DOHH2 (cell line): ENCODE data around the gene KRTDAP.

Source experiments
- H3F3A ChIP-seq: fragments of 200-600 bp; sonication (generic), shearing (Covaris generic); 2 replicates; pipeline ENCODE4 v1.6.0; 2016; ENCODE audit warnings: antibody characterized with exemption, mild to moderate bottlenecking; ENCODE audit not compliant: control insufficient read depth, insufficient read depth
- H3K27ac ChIP-seq: fragments of 200-600 bp; sonication (generic); 2 replicates; pipeline ENCODE4 v1.5.1; 2014; ENCODE audit warnings: low read depth, mild to moderate bottlenecking, low read length, moderate library complexity
- H3K27me3 ChIP-seq: fragments of 200-600 bp; sonication (generic); 2 replicates; pipeline ENCODE4 v1.6.1; 2014; ENCODE audit warnings: mild to moderate bottlenecking, low read length, mixed read lengths; ENCODE audit not compliant: control insufficient read depth
- H3K36me3 ChIP-seq: fragments of 200-600 bp; sonication (generic); 2 replicates; pipeline ENCODE4 v1.6.1; 2014; ENCODE audit warnings: mild to moderate bottlenecking, low read length, moderate library complexity, mixed read lengths; ENCODE audit not compliant: control insufficient read depth
- H3K4me1 ChIP-seq: fragments of 200-600 bp; sonication (generic); 2 replicates; pipeline ENCODE4 v1.6.1; 2014; ENCODE audit warnings: mild to moderate bottlenecking, low read length, mixed read lengths; ENCODE audit not compliant: control insufficient read depth
- H3K4me2 ChIP-seq: fragments of 200-600 bp; sonication (generic); 2 replicates; pipeline ENCODE4 v1.6.0; 2014; ENCODE audit warnings: mild to moderate bottlenecking, low read length, moderate library complexity
- H3K4me3 ChIP-seq: fragments of 200-600 bp; sonication (generic); 2 replicates; pipeline ENCODE4 v1.5.1; 2014; ENCODE audit warnings: mild to moderate bottlenecking, low read length, mixed read lengths
- H3K79me2 ChIP-seq: fragments of 200-600 bp; sonication (generic); 2 replicates; pipeline ENCODE4 v1.6.1; 2014; ENCODE audit warnings: mild to moderate bottlenecking, low read length, mixed read lengths; ENCODE audit not compliant: control insufficient read depth
- H3K9me2 ChIP-seq: fragments of 200-600 bp; sonication (generic); replicated peaks from 2 replicates; pipeline ENCODE4 v1.6.1; 2014; ENCODE audit warnings: mild to moderate bottlenecking, low read length, mixed read lengths; ENCODE audit not compliant: control insufficient read depth
- H3K9me3 ChIP-seq: fragments of 200-600 bp; sonication (generic); 2 replicates; pipeline ENCODE4 v1.6.1; 2014; ENCODE audit warnings: antibody characterized with exemption, low read length, mixed read lengths; ENCODE audit not compliant: control insufficient read depth, insufficient read depth
- H4K20me1 ChIP-seq: fragments of 200-600 bp; sonication (generic); 2 replicates; pipeline ENCODE4 v1.6.0; 2014; ENCODE audit warnings: low read depth, mild to moderate bottlenecking, antibody characterized with exemption, low read length, moderate library complexity; ENCODE audit not compliant: control insufficient read depth, insufficient read depth
- CTCF ChIP-seq: fragments of 200-600 bp; sonication (generic); IDR thresholded peaks from one replicate; pipeline ENCODE4 v1.5.1; 2014; ENCODE audit warnings: antibody characterized with exemption, mild to moderate bottlenecking, low read depth, low read length; ENCODE audit not compliant: poor library complexity, severe bottlenecking
- EZH2phosphoT487 ChIP-seq: fragments of 200-600 bp; sonication (generic); IDR thresholded peaks from 2 replicates; pipeline ENCODE4 v1.6.1; 2017; ENCODE audit warnings: borderline replicate concordance, mild to moderate bottlenecking, antibody characterized with exemption, low read length, moderate library complexity, mixed read lengths

Gene KRTDAP

GRCh38 chr19:35521124-35521743, 31.0 kb upstream of the KRTDAP start:
- Histone ChIP-seq H3K27ac (no peak overlapping the region), H3K79me2 (no peaks in the 10 kb centered on the region), H3K36me3 (no peaks in the 10 kb centered on the region), H3K4me1 (no peaks in the 10 kb centered on the region), H4K20me1 (no peaks in the 10 kb centered on the region), H3K4me2 (no peak overlapping the region), H3F3A (no peaks in the 10 kb centered on the region), H3K27me3 (peaks cover 4% of the 10 kb centered on the region; the same call in 1 of the 2 replicates), H3K9me3 (no peaks in the 10 kb centered on the region), H3K9me2 (no peaks in the 10 kb centered on the region), H3K4me3 (no peak overlapping the region)
- TF ChIP-seq EZH2phosphoT487: no peak
- TF ChIP-seq CTCF: no peak

- H3K36me3 ChIP-seq: no peaks in the 10 kb centered on the region
- H3K4me2 ChIP-seq: no peak overlapping the region
- no peaks in the 10 kb centered on the region for H4K20me1 ChIP-seq
- no peaks in the 10 kb centered on the region for H3F3A ChIP-seq
- H3K79me2 ChIP-seq: no peaks in the 10 kb centered on the region
- no peaks in the 10 kb centered on the region for H3K4me1 ChIP-seq
- H3K27me3 ChIP-seq: peaks cover 4% of the 10 kb centered on the region; the same call in 1 of the 2 replicates
- no peaks in the 10 kb centered on the region for H3K9me3 ChIP-seq
- TF ChIP-seq CTCF (no peak), EZH2phosphoT487 (no peak)
- no peaks in the 10 kb centered on the region for H3K9me2 ChIP-seq
- H3K27ac ChIP-seq: no peak overlapping the region
- H3K4me3 ChIP-seq: no peak overlapping the region
Measured at GRCh38 chr19:35519291-35519690, 29.0 kb upstream of the KRTDAP start.

GRCh38 chr19:35518313-35518712, 28.0 kb upstream of the KRTDAP start:
- TF ChIP-seq EZH2phosphoT487: no peak
- TF ChIP-seq CTCF: no peak

More at GRCh38 chr19:35518313-35518712, 28.0 kb upstream of the KRTDAP start:
- no peaks in the 10 kb centered on the region for H3K9me2 ChIP-seq
- H3K79me2 ChIP-seq: no peaks in the 10 kb centered on the region
- H3F3A ChIP-seq: no peaks in the 10 kb centered on the region
- H3K4me2 ChIP-seq: no peak overlapping the region
- H3K4me3 ChIP-seq: no peak overlapping the region
- H3K9me3 ChIP-seq: no peaks in the 10 kb centered on the region
- H3K36me3 ChIP-seq: no peaks in the 10 kb centered on the region
- no peaks in the 10 kb centered on the region for H3K4me1 ChIP-seq
- no peaks in the 10 kb centered on the region for H4K20me1 ChIP-seq
- no peak overlapping the region for H3K27ac ChIP-seq
- H3K27me3 ChIP-seq: peaks cover 7% of the 10 kb centered on the region; the same call in 1 of the 2 replicates
